GM21515 (cell line): ENCODE measurements around the gene ATG4C.

Experiments
- ATAC-seq: cut with Tn5 transposase; IDR thresholded peaks from one replicate; pipeline ENCODE4 v1.9.1; 2021; ENCODE audit not compliant: unreplicated experiment

ATG4C gene

GRCh38 chr1:62903522-62903921 is 119.6 kb downstream of the ATG4C start:
- ATAC-seq: no peak

- no peak for ATAC-seq
Observed at GRCh38 chr1:62903982-62904855, 120.3 kb downstream of the ATG4C start.

- ATAC-seq: no peak
Observed at GRCh38 chr1:62904856-62905225, 120.9 kb downstream of the ATG4C start.

GRCh38 chr1:62905309-62905708 is 121.4 kb downstream of the ATG4C start:
- no peak for ATAC-seq

DNA sequence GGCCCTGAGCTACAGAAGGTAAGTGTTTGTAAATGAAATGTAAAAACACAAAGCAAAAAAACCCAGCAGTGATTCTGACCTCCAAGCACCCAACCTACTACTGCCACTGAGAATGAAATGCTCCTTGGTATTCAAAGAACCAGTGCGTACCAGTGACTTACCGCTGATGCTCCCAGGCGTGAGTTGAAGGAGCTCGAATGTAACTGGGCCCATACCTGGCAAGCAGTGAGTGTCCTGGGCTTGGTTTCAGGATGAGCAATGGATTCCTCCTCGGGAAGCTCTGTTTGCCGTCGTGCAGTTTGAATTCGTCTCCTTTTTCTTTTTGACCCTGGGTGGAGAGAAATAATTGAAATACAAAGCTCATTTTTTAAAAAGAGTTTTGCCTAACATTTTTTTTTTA is 121.9 kb downstream of the ATG4C start:
- ATAC-seq: no peak

DNA sequence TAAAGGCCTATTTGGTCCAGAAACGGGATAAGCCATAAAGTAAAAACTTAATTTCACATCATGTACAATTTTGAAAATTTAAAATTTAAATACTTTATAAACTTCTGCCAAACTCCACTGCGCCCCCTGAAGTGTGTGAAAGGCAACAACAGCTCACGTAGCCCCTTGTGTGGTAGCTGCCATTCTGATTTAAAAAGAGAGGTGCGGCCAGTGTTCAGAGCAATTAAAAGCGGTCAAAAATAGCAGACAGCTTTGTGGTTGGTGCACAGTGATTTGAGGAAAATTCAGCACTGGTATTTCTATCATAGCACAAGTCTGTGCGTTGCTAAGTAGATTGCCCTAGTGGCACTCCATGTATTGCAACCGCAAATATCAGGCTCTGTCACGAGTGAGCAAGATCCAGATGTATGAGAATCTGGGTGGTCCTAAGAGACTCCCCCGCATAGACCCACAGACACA is 122.5 kb downstream of the ATG4C start:
- ATAC-seq: no peak

DNA sequence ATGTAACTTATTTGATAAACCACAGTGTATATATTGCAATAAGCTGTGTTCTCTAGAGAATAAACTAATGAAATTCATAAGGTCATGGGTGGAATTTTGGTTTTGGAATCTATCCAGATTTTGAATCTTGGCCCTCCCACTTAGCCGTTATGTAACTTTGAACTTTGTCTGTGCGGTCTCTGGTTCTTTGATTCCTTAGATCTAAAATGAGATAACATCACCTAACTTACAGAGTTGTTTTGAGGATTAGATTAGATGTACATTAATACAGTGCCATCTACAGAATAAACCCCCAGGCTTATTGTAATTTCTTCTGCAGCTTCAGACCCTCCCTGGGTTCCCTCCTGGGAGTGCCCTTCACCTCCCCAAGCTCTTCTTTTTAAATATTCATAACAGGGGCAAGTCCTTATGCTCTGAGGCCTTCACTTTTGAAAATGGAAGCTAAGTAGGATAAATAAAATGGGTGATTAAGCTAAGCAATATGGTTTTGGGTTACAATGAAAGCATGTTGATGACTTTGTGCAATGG is 124.3 kb downstream of the ATG4C start:
- no peak for ATAC-seq

DNA sequence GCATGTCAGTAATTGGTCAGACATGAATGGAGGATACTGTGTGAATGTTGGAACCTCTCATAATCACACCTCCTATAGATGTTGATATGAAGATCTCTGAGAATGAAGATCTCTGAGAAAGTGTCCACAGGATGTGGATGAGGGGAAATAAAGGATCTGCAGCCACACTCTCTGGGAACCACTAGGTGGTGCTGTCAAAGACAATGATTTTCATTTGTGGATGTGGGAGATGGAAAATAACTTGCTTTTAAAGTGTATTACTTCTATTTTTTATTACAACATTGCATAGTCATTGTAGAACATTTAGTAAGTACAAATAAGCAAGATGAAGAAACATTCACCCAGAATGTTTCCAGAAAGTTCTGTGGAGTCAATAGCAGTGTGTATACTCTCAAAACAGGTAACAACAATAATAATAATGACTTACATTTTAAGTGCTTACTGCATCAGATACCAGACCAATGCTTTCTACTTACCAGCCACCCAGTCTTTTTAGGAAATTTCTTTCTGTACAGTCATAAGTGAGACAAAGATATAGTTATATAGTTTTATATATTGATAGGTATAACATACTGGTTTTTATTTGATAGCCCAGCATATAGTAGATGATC is 128.2 kb downstream of the ATG4C start:
- no peak for ATAC-seq
